HG02623 (cell line): ENCODE results near the gene STIM1.

Source experiments
- ATAC-seq: cut with Tn5 transposase; IDR thresholded peaks from one replicate; pipeline ENCODE4 v1.9.1; 2021; ENCODE audit warnings: moderate library complexity; ENCODE audit not compliant: unreplicated experiment

STIM1 gene

DNA sequence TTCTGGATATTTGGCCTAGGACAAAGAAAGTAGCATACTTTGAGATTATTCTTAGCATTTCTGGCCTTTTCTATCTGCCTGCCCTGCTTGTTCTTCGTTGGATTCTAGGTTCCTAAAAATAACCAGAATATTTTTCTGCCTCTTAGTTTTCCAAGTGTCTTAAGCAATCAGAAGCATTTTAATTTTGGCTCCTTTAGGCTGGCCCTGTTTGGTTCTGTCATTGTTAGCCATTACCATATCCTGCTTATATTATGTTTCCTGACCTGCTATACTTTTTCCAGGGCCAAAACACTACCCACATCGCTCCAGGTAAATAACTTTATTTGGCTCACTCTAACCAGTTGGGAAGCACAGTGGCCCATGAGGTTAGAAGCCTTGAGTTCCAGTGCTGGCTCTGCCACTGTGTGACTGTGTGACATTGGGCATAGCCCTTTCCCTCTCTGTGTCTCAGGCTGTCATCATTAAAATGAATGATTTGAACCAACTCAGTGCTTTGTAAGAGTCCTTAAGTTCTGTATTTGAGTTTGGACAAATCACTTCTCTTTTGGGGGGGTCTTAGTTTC, 91.1 kb downstream of the STIM1 start:
- ATAC-seq: no peak

DNA sequence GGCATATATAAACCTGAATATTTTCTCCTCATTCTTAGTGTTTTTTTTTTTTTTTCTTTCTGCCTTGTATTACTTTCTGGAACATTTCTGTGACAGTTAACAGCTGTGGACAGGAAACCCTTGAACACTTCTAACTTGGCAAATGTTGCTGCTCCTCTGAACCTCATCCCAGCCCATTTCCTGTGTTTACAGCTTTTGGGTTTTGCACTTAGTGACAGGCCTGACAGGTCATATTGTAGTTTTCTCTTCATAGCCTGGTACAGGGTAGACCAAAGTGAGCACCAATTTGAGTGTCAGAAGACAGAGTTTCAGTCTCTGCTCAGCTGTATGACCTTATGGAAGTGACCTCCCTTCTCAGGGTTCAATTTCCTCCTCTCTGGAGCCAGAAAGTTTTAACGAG, 91.6 kb downstream of the STIM1 start:
- ATAC-seq: peak; percentile 61

DNA sequence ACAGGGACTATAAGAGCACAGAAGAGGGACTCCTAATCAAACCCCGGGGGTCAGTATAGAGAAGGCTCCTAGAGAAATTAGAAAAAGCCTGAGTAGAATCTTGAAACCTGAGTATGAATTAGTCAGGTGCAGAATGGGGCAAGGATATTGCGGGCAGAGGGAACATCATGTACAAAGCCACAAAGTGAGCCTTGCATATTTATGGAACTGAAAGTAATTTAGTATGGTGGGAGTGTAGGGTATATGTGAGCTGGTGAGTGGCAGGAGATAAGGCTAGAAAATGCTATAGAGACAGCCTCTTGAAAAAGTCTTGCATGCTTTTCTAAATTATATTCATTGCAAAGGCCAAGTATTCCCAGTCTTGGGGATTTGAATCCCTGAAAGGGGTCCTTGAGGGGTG, 93.7 kb downstream of the STIM1 start:
- ATAC-seq: peak; percentile 79

DNA sequence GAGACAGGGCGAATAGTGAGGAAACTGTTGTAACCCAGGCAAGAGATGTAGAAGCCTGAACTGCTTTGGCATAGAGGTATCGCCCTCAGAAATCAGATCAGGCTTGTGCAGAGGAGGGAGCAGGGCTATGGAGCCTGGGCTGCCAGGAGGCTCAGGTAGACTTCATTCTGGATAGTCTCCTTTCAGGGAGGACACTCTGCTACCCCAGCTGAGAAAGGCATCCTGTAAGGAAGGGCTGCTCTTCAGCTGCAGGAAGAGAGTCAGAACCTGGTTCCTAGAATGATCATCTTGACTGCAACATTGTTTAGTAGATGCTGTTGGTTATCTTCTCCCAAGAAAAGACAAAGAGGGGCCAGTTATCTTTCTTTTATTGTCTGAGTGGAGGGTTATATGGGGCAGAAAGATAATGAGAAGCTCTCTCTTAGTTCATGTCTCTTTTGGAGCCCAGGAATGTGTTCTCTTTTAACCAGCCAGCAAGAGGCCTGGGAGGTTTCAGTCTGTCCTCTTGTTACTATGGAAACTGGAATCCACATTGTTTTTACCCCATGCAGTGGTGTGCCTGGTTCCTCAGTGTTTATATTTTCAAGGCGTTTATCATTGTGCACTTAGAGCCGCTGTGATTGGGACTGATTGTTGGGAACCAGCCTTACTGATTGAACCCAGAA, 95.7 kb downstream of the STIM1 start:
- no peak for ATAC-seq

DNA sequence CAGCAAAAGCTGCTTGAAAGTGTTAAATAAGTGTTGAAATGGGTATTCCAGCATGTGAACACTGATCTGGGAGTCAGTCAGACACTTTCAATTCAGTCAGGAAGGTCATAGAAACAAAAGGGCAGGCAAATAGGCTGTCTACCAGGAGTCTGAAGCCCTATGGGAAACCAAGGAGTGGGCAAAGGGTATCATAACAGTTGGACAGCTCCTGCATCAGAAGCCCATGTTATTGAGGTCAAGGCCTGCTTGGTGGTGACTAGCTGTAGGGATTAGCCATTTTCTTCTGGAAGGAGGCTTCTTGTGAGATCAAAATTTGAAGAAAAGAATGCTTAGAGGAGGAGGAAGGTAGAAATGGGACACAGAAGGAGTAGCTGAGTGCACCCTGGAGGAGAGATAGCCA, 97.3 kb downstream of the STIM1 start:
- no peak for ATAC-seq

DNA sequence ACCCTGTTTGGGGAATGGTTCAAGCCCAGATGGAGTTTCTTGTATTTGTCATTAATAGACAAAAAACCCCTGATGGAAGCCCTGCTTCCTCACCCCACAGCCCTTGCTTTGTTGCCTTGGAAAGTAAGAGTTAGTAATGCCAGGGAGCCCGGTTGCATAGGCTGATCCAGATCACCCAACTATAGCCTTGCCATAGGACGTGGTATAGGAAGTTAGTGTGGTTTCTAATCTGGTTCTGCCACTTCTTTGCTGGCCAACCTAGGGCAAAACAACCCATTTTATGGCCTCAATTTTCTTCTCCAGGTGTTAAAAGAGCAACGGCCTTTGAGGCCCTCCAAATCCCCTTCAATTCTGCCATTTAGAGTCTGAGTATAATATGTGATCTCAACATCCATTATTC, 97.9 kb downstream of the STIM1 start:
- ATAC-seq: no peak

DNA sequence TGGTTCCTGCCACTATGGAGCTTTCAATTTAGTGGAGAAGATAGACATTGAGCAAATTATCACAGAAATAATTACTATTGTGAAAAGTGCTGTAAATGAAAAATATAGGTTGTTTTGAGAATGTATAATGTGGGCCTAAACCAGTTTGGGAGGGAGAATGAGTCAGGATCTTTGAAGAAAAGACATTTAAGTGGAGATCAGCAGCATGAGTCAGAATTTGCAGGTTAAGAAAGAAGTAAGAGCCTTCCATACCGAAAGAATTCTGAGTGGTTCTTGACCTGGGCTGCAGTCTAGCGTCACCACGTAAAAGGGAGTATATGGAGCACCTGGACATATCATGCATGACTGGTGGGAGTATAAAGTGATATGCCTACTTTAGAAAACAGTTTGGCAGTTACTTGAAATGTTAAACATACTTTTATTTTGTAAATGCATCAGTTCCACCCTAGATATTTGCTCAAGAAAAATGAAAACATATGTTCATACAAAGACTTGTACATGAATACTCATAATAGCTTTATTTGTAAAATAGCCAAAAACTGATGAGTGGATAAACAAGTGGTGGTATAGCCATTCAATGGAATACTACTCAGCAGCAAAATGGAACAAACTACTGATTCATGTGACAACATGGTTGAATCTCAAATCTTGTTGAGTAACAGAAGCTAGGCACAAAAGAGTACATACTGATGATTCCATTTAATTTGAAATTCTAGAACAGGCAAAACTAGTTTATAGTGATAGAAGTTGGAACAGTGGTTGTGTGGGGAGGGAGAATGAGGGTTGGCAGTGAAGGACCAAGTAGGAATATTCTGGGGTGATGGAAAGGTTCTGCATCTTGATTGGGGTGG, 99.2 kb downstream of the STIM1 start:
- no peak for ATAC-seq

DNA sequence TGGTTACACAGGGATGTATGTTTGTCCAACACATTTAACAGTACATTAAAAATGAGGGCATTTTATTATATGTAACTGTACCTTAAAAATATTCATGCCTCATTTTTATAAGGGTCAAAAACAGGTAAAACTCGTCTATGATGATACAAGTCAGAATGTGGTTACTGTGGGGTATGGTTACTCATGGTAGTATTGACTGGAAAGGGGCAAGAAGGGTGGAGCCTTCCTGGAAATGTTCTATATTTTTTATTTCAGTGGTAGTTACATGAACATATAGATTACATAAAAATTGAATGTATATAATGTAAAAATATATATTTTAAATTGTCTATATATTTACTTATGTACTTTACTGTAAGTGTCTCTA, 99.8 kb downstream of the STIM1 start:
- no peak for ATAC-seq

DNA sequence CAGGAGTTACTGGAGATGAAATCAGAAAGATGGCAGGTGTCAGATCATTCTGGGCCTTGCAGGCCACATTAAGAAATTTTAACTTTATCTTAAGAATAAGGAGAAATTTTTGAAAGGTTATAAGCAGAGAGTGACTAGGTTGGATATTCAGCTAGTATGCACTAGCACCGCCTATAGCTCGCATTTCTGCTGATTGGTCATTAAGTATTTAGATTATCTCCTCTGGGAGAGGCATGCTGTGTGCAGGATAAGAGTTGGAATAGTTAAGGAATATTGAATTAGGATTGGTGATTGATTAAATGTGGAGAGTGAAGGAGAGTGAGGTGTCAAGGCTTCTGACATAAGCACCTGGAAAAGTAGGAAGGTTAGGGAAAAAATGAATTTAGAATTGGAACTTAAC, 100.6 kb downstream of the STIM1 start:
- ATAC-seq: no peak

DNA sequence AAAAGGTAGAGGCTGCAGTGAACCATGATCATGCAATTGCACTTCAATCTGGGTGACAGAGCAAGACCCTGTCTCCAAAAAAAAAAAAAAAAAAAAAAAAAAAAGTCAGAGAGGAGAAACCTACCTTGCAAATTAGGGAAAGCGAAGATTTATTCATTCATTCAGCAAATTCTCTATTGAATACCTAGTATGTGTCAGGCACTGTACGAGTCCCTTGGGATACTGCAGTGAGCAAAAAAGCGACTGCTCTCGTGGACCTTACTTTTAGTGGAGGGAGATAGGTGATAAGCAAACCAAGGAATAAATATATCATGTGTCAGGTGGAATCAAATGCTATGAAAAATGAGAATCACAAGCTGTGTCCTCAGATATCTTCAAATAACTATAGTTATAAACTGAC, 101.3 kb downstream of the STIM1 start:
- no peak for ATAC-seq

DNA sequence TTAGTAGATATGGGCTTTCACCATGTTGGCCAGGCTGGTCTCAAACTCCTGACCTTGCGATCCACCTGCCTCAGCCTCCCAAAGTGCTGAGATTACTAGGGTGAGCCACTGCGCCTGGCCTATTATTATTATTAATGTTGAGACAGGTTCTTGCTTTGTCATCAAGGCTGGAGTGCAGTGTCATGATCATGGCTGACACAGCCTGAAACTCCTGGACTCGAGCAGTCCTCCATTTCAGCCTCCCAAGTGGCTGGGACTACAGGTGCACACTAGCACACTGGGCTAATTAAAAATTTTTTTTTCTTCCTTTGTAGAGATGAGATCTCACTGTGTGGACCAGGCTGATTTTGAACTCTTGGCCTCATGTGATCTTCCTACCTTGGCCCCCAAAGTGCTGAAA, 102.0 kb downstream of the STIM1 start:
- no peak for ATAC-seq

DNA sequence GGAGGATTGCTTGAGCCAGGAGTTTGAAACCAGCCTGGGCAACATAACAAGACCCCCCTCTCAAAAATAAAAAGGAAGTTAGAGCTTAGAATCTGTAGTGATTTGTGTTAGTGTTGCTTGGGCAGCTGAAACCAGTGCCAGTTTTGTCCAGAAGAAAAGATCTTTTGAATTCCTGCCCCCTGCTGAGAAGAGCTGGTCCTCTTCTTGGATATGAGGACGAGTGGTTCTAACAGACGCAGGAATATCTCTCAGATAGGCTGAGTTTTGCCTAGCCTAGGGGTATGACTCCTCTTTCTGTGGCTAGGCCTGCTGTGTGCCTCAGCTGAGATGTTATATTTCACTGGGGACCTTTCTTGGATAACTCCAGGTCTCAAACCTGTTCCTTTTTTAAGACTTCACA, 102.8 kb downstream of the STIM1 start:
- ATAC-seq: no peak

DNA sequence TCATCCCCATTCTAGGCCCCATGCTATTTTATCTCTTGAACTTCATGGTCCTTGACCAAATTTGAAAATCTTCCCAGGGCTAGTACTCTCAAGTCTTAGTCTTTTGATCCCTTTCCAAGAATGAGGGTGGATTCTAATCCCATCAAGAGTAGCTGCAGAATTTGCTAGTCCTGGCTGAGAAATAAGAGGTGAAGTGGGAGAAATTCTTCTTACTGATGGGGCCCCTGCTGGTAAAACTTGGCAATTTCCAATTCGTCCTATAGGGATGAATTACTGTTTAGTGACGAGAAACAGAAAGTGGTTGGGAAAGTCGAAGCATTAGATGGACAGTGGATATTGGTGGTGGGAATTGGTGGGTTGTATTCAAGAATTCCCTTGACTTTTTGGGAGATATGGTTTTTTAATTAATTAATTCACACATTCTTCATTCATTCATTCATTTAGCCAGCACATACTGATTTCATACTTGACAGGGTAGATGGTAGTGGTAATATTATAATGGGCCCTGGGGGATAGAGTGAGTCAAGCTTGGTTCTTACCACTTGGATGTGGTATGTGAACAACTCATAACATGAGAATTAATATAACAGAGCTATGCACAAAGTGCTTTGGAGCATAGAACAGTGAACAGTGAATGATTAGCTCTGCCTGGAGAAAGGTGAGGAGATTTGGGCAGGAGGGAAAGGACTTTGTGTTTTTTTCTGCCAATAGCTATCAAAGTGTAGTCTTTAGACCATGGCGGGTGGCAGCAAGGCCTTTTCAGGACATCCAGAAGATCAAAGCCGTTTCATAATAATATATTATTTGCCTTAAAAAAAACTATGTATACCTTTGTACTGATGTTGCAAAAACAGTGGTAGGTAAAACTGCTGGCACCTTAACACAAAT, 103.8 kb downstream of the STIM1 start:
- no peak for ATAC-seq

DNA sequence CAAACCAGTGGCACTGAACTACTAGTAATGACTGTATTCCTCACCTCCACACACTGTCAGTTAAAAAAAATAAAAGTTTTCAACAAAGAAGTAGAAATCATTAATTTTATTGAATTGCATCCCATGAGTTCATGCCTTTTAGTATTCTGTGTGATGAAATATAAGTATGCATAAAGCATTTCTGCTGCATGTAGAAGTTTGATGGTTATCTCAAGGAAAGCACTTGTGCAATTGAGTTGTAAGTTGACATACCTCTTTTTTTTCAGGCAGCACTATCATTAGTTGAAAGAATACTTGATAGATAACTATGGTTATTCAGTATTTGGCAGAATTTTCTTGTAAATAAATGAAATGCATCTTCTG, 104.4 kb downstream of the STIM1 start:
- ATAC-seq: no peak

DNA sequence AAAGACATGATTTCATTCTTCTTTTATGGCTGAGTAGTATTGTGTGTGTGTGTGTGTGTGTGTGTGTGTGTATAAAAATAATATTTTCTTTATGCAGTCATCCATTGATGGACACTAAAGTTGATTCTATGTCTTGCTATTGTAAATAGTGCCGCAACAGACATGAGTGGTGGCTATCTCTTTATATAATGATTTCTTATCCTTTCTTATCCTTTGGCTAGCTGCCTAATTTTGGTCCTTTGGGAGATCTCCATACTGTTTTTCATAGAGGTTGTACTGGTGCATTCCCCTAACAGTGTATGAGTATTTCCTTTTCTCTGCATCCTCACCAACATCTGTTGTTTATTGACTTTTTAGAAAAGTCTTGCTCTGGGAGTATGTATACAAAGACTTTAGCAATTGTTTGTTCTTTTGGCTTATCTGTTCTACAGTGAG, 107.0 kb downstream of the STIM1 start:
- ATAC-seq: no peak

DNA sequence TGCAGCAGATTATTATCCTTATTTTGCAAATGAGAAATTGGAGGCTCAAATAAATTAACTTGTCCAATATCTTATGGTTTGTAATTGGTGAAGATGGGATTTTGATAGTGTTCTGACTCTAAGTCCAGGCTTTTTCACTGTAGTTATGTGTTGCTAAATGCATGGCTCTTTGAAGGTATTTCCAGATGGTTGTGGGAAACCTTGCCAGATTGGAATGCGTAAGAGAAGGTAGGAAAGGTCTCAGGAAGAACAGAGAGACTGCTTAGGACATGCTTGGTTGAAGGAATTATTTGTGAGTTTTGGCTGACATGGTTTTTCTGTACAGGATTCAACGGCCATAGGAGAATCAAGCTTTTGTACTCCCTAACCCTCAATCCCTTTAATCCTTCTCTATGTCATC, 108.6 kb downstream of the STIM1 start:
- no peak for ATAC-seq

DNA sequence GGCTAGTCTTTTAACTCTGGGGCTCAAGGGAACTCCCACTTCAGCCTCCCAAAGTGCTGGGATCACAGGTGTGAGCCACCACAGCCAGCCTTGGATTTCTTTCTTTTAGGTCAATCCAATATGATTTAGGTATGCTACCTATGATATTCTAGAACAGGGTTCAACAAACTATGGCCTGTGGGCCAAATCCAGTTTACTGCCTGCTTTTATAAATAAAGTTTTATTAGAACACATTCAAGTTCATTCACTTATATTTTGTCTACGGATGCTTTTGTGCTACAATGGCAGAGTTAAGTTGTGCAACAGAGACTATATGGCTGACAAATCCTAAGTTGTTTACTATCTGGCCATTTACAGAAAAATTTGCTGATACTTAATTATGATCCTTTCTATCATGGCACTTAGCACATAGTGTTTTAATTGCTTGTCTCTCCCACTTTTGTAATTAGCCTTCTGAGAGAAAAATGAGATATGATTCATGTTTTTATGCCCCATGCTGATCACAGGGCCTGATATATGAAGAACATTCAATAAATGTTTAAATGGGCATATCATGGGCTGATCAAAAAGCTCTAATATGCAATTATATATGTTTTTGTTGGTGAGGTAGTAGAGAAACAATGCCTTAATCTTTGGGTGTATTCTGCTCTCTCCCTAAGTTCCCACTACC, 109.6 kb downstream of the STIM1 start:
- no peak for ATAC-seq

DNA sequence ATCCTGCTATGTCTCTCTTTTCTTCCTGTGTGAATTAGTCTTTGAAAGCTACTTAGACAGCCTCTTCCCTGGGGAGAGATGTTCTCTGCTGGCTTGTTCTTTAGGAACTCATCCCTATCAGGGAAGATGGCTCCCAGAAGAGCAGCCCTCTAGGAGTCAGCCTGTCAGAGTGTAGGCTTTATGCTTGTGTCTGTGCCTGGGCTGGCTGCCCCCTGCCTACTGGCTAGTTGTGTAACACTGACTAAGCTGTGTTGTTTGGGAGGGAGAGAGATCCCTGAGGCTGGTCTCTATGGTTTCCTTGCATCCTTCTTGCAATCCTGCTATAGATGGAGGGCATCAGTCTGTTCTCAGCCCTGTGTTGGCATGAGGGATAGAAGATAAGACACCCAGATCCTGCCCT, 112.2 kb downstream of the STIM1 start:
- no peak for ATAC-seq

DNA sequence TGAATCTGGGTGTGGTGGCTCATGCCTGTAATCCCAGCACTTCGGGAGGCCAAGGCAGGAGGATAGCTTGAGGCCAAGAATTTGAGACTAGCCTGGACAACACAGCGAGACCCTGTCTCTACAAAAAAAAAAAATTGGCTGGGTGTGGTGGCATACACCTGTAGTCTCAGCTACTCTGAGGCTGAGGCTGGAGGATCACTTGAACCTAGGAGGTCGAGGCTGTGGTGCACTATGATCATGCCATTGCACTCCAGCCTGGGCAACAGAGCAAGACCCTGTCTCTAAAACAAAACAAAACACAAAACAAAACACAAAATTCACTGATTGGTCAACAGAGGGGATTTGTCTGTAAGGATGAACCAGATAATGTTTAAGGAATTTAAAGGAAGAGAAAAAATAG, 113.7 kb downstream of the STIM1 start:
- ATAC-seq: no peak

DNA sequence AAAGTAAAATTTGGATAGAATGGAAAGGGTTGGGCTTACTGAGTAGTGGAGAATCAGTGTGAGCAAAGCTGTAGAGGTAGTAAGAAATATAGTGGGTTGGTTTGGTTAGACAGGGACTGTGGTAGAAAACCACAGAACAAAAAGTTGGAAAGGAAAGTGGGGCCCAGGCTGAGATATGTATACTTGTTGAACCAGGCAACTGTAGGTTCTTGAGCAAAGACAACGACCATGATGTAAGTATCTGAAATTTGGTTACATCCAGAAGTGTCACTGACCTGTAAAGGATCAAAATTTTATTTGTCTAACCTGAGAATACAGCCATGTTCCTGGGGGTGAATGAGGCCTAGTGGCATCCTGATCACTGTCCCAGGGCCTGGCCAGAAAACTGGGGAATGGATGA, 114.1 kb downstream of the STIM1 start:
- ATAC-seq: no peak

DNA sequence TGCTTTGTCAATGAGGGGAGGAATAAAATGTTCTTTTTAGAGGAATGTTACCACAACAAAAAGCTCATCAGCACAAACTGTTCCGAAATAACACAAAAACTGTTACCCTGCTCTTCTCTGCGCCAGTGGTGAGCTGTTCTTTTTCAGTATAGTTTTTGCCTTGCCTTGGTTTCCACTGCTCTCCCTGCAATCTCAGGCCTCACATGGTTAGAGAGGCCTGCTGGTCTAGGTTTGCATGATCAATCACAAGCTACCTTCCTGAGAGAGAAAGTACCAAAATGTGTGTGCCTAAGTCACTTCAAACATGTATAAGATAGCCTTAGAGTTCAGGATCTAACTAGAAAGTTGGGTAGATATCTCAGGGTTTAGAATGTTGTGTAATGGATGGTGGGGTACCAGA, 114.6 kb downstream of the STIM1 start:
- ATAC-seq: no peak
